HFF-Myc (cell line): ENCODE data around the gene KCNQ4.

ENCODE experiments used
- DNase-seq: peaks from one replicate; pipeline ENCODE4 v3.0.0-alpha.2; 2011; ENCODE audit warnings: low read depth; ENCODE audit errors: extremely low read depth
- H3K4me3 ChIP-seq: replicated peaks from 2 replicates; pipeline ENCODE4 v1.5.1; 2011; ENCODE audit warnings: low read depth, mild to moderate bottlenecking, control low read depth, low read length
- CTCF ChIP-seq: IDR thresholded peaks from 2 replicates; pipeline ENCODE4 v1.5.1; 2012; ENCODE audit warnings: mild to moderate bottlenecking, low read depth, low read length, control low read depth; ENCODE audit errors: missing control alignments

Gene KCNQ4

DNA sequence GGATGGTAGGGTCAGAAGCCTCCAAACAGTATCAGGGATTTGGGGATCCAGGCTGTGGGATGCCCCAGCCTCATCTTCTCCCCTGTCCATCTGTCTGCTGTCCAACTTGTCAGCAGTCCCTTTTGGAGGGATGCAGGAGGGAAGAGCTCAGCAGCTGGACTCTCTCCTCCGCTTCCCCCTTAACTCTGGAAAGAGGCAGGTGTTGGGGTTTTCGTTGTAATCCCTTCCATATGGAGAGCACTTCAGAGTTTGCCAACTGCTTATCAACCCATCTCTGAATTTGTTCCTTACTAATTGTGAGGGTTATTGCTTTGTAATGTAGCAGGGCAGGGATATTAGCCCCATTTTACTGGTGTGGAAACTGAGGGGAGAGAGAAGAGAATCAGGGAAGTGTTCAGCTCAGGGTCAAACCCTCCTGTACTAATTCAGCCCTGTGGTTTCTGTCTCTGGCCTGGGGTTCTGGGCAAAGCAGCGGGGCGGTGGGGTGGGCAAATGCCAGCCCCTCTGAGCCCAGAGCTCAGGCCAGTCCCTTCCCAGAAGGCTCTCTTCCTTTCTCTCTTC is 75.3 kb downstream of the KCNQ4 start:
- DNase-seq = no peak
- TF ChIP-seq CTCF = no peak
- H3K4me3 ChIP-seq = no peak overlapping the region

DNA sequence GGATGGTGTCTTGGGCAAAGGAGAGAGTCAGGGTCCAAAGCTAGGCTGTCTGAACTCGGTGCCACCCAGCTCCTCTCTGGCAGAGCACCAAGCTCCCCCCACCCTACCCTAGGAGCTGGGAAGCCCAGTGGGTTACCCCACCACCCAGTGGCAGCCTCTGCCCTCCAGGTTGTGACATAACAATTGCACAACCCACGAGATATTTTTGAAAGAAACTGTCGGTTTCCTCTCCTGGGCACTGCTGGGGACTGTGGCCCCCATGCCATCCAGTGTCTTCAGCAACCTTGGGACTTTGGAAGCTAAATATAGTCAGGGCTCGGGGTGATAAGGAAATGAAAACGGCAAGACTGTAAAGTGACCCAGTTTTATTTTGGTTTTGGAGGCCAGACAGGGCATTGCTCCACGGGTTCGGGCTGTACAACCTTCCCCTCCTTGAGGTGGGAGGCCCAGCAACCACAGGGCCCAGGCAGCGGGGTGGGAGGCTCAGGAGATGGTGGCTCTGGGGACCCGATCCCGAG is 77.2 kb downstream of the KCNQ4 start:
- H3K4me3 ChIP-seq = peak overlapping the region; percentile 51
- no peak for TF ChIP-seq CTCF
- no peak for DNase-seq

GRCh38 chr1:40861224-40862003 is 77.8 kb downstream of the KCNQ4 start:
- TF ChIP-seq CTCF = no peak
- H3K4me3 ChIP-seq = peak overlapping the region; percentile 51
- DNase-seq = no peak

- peak within 1 kb of the TSS; percentile 51 for H3K4me3 ChIP-seq
- DNase-seq = peak; percentile 67
- TF ChIP-seq CTCF = peak; percentile 38
Observed at GRCh38 chr1:40862008-40862863, 78.6 kb downstream of the KCNQ4 start, which contains the start of gene CITED4. Gene CITED4 (minus strand): TSS chr1:40862363. CDS start chr1:40862127, 236 bp downstream.

DNA sequence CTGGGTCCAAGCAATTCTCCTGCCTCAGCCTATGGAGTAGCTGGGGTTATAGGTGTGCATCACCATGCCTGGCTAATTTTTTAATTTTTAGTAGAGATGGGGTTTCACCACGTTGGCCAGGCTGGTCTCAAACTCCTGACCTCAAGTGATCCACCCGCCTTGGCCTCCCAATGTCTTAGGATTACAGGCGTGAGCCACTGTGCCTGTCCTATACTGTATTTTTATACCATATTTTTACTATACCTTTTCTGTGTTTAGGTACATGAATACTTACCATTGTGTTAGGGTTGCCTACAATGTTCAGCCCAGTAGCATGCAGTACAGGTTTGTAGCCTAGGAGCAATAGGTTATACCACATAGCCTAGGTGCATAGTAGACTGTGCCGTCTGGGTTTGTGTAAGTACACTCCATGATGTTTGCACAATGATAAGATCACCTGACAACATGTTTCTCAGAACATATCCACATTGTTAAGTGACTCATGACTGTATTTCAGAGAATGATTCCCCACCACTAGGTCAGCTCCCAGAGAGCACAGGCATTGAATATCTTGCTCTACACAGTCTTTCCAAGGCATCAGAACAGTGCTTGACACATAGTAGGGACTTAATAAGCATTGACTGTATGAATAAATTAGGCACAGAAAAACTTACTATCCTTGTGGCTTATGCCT is 84.6 kb downstream of the KCNQ4 start:
- TF ChIP-seq CTCF = no peak
- no peak overlapping the region for H3K4me3 ChIP-seq
- no peak for DNase-seq

DNA sequence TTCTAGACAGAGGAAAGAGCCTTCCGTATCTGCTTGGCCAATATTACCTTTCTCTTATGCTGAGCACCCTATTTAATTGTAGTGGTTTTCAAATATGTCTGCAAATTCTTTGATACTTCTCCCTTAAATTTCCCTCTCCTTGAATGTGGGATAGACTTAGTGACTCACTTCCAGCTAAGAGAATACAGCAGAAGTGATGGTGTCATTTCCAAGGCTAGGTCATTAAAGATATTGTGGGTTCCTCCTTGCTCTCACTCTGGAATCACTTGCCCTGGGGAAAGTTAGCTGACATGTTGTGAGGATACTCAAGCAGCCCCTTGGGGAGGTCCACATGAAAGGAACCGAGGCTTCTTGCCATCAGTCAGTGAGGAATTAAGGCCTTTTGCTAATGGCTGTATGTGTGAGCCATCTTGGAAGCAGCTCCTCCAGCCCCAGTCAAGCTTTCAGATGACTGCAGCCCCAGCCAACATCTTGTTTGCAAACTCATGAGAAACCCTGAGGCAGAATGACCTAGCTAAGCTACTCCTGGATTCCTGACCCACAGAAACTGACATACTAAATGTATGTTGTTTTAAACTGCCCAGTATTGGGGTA is 86.6 kb downstream of the KCNQ4 start:
- no peak for TF ChIP-seq CTCF
- no peak for DNase-seq
- no peak overlapping the region for H3K4me3 ChIP-seq
